ENCODE data around the gene ZSWIM1. TPM values are rescaled to one million over a fixed set of nuclear protein-coding genes. Genes with fewer than 3 reads are reported as not detected.

ZSWIM1 gene
- total RNA-seq, 1 donor from 2014 or later = 10.7 TPM

GRCh38 chr20:45859916-45860315 lies 21.1 kb upstream of the ZSWIM1 start:
- Histone ChIP-seq H3K36me3 (no peaks in the 10 kb centered on the region), H4K20me1 (ENCODE audit: low read depth) (no peaks in the 10 kb centered on the region), H3K79me2 (ENCODE audit: low read depth) (peaks cover 12% of the 10 kb centered on the region), H3K27me3 (no peaks in the 10 kb centered on the region), H3K4me1 (no peaks in the 10 kb centered on the region), H3K4me2 (no peak overlapping the region), H3F3A (ENCODE audit: low read depth) (no peaks in the 10 kb centered on the region), H2AFZ (replicated peaks) (no peak overlapping the region), H3K9ac (no peak overlapping the region), H3K9me3 (ENCODE audit: low read depth) (no peaks in the 10 kb centered on the region), H3K27ac (no peak overlapping the region), H3K4me3 (no peak overlapping the region)
- no peak overlapping the region for H3K27ac Mint-ChIP-seq
- TF ChIP-seq, protein P1, sequence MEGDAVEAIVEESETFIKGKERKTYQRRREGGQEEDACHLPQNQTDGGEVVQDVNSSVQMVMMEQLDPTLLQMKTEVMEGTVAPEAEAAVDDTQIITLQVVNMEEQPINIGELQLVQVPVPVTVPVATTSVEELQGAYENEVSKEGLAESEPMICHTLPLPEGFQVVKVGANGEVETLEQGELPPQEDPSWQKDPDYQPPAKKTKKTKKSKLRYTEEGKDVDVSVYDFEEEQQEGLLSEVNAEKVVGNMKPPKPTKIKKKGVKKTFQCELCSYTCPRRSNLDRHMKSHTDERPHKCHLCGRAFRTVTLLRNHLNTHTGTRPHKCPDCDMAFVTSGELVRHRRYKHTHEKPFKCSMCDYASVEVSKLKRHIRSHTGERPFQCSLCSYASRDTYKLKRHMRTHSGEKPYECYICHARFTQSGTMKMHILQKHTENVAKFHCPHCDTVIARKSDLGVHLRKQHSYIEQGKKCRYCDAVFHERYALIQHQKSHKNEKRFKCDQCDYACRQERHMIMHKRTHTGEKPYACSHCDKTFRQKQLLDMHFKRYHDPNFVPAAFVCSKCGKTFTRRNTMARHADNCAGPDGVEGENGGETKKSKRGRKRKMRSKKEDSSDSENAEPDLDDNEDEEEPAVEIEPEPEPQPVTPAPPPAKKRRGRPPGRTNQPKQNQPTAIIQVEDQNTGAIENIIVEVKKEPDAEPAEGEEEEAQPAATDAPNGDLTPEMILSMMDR (IDR thresholded peaks at IDR 0.05) = no peak
- TF ChIP-seq EZH2 (IDR thresholded peaks at IDR 0.05) = no peak
- no peak for TF ChIP-seq EZH2phosphoT487 (IDR thresholded peaks at IDR 0.05)
- no peak for DNase-seq (ENCODE audit: low spot score)
- no peak overlapping the region for H3K4me3 Mint-ChIP-seq
- H3K27me3 Mint-ChIP-seq (ENCODE audit: insufficient read depth, low read depth) = peaks cover 2% of the 10 kb centered on the region
- no peaks in the 10 kb centered on the region for H3K9me3 Mint-ChIP-seq
- H3K36me3 Mint-ChIP-seq = no peaks in the 10 kb centered on the region
- peaks cover 23% of the 10 kb centered on the region for H3K4me1 Mint-ChIP-seq

- H3K27ac ChIP-seq = no peak overlapping the region
- H3K36me3 ChIP-seq = no peaks in the 10 kb centered on the region
- Mint-ChIP-seq H3K27me3 (ENCODE audit: insufficient read depth, low read depth) (peaks cover 2% of the 10 kb centered on the region), H3K9me3 (no peaks in the 10 kb centered on the region), H3K4me3 (no peak overlapping the region), H3K27ac (no peak overlapping the region), H3K4me1 (peaks cover 23% of the 10 kb centered on the region), H3K36me3 (no peaks in the 10 kb centered on the region)
- no peak for DNase-seq (ENCODE audit: low spot score)
- H3K27me3 ChIP-seq = no peaks in the 10 kb centered on the region
- no peaks in the 10 kb centered on the region for H3F3A ChIP-seq (ENCODE audit: low read depth)
- TF ChIP-seq EZH2 (IDR thresholded peaks at IDR 0.05) (no peak), EZH2phosphoT487 (IDR thresholded peaks at IDR 0.05) (no peak)
- TF ChIP-seq, protein P1 (IDR thresholded peaks at IDR 0.05) = no peak
- no peak overlapping the region for H3K4me2 ChIP-seq
- no peak overlapping the region for H3K9ac ChIP-seq
- no peak overlapping the region for H3K4me3 ChIP-seq
- H2AFZ ChIP-seq (replicated peaks) = no peak overlapping the region
- H3K4me1 ChIP-seq = no peaks in the 10 kb centered on the region
- H4K20me1 ChIP-seq (ENCODE audit: low read depth) = no peaks in the 10 kb centered on the region
- peaks cover 12% of the 10 kb centered on the region for H3K79me2 ChIP-seq (ENCODE audit: low read depth)
- no peaks in the 10 kb centered on the region for H3K9me3 ChIP-seq (ENCODE audit: low read depth)
These were observed 20.3 kb upstream of the ZSWIM1 start for GRCh38 chr20:45860560-45861220.

GRCh38 chr20:45861221-45862075 lies 19.6 kb upstream of the ZSWIM1 start:
- Mint-ChIP-seq H3K27me3 (ENCODE audit: insufficient read depth, low read depth) (peaks cover 2% of the 10 kb centered on the region), H3K4me3 (no peak overlapping the region), H3K36me3 (no peaks in the 10 kb centered on the region), H3K27ac (no peak overlapping the region), H3K9me3 (no peaks in the 10 kb centered on the region), H3K4me1 (peaks cover 17% of the 10 kb centered on the region)
- no peaks in the 10 kb centered on the region for H4K20me1 ChIP-seq (ENCODE audit: low read depth)
- H3K27ac ChIP-seq = no peak overlapping the region
- no peak overlapping the region for H3K4me3 ChIP-seq
- no peaks in the 10 kb centered on the region for H3K27me3 ChIP-seq
- no peaks in the 10 kb centered on the region for H3K4me1 ChIP-seq
- H3F3A ChIP-seq (ENCODE audit: low read depth) = no peaks in the 10 kb centered on the region
- peaks cover 4% of the 10 kb centered on the region for H3K79me2 ChIP-seq (ENCODE audit: low read depth)
- no peak for TF ChIP-seq EZH2phosphoT487 (IDR thresholded peaks at IDR 0.05)
- no peak for TF ChIP-seq EZH2 (IDR thresholded peaks at IDR 0.05)
- TF ChIP-seq, protein P1 (IDR thresholded peaks at IDR 0.05) = no peak
- H2AFZ ChIP-seq (replicated peaks) = no peak overlapping the region
- no peaks in the 10 kb centered on the region for H3K36me3 ChIP-seq
- DNase-seq (ENCODE audit: low spot score) = no peak
- no peak overlapping the region for H3K9ac ChIP-seq
- H3K4me2 ChIP-seq = no peak overlapping the region
- H3K9me3 ChIP-seq (ENCODE audit: low read depth) = no peaks in the 10 kb centered on the region
